GM21447 (cell line): ENCODE measurements around the gene SLC1A4.
A peak's percentile ranks its signal among the peaks of the same experiment; 100 is the strongest.
"Not testable (repeated sequence)": the region's sequence is repeated elsewhere in the genome, so short reads cannot be mapped to it uniquely, and the experiment has no call there.

Source experiments
- ATAC-seq: cut with Tn5 transposase; IDR thresholded peaks from one replicate; pipeline ENCODE4 v1.9.1; 2021; ENCODE audit not compliant: unreplicated experiment

Gene SLC1A4

GRCh38 chr2:64963719-64964118, 25.5 kb upstream of the SLC1A4 start:
- no peak for ATAC-seq

- ATAC-seq, result no peak
These were observed 23.2 kb upstream of the SLC1A4 start for GRCh38 chr2:64966017-64966416.

DNA sequence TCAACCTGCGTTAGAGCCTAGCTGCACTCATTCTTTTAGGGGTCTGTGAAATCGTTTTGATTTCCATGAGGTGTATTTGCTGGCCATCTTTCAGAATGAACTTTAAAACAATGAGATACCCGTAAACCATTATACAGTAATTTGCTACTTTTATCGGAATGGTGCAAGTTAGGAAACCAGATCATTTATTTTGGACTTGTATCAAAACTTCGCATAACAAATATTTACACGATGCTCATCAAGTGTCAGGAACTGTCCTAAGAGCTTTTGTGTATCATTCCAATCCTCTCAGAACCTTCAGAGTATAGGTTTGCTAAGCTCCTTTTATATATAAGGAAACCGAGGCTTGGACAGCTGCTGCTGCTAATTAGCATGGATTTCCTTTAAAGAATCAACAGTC, 22.4 kb upstream of the SLC1A4 start:
- ATAC-seq, result no peak

GRCh38 chr2:64967601-64968000, 21.6 kb upstream of the SLC1A4 start:
- ATAC-seq, result no peak

- ATAC-seq, result not testable (repeated sequence)
These were observed 20.1 kb upstream of the SLC1A4 start for GRCh38 chr2:64969086-64969485.

GRCh38 chr2:64970495-64970894, 18.7 kb upstream of the SLC1A4 start:
- no peak for ATAC-seq

DNA sequence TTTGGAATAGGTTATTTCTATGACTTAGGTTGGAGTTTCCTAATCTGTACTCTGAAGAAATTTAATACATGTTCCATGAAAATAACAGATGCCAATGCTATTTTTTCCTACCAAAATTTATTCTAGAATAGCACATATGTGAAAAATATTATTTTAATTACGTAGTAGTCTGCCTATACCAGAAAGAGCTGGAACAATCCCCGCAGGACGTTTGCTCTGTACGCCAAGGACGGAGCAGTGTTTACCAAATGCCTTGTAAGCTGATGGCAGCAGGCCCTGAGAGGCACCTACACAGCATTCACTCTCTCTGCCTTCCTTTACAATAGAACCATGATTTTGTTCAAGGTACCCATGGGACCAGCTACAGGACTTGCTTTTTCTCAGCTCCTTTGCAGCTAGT, 16.8 kb upstream of the SLC1A4 start:
- no peak for ATAC-seq

GRCh38 chr2:64972876-64973275, 16.3 kb upstream of the SLC1A4 start:
- no peak for ATAC-seq

GRCh38 chr2:64975232-64975821, 13.9 kb upstream of the SLC1A4 start:
- no peak for ATAC-seq

GRCh38 chr2:64976276-64976675, 12.9 kb upstream of the SLC1A4 start:
- ATAC-seq, result no peak

GRCh38 chr2:64978514-64979268, 10.5 kb upstream of the SLC1A4 start:
- no peak for ATAC-seq

GRCh38 chr2:64979744-64980143, 9.5 kb upstream of the SLC1A4 start:
- no peak for ATAC-seq

GRCh38 chr2:64980183-64980582, 9.0 kb upstream of the SLC1A4 start:
- ATAC-seq, result no peak

DNA sequence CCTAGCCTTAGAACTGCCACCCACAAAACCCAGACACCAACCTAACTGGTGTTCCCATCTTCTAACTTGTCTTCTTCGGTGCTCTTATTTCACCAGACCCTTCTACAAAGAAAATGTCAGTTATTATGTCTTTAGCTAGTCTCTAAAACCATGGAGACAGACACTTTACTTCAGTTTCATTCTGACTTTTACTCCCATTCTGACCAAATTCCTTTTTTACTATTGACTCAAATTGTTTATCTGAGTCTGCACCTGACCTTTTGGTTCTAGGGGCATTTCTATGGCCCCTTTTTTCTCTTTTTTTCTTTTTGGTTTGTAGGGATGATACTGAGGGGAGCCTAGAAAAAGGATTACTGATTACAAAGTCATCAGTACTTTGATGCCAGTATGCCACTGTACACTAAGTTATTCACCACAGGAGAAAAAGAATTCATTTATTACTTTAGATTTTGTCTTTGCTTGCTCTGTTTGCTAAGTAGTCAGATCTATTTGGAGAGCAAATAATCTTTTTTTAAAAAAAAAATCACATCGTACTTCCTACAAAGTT, 6.8 kb upstream of the SLC1A4 start:
- ATAC-seq, result peak; percentile 47

DNA sequence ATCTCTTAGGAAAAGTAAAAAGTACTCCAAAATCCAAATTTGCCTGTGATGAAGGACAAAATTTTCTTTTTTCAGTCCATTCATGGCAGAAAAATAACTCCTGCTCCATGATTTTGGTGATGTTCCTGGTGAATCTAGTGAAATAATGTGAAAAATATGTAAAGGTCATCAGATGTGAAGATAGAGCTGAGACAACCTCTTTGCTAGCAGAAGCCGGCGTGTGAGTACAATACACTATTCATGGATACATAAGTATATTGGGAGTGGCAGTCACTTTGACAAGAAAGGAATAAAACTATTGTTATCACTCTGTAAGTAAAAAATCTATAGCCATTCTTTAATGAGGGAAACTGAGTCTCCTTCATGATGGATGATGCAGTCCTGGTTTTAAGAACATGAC, 6.3 kb upstream of the SLC1A4 start:
- no peak for ATAC-seq

- ATAC-seq, result no peak
These were observed 3.8 kb upstream of the SLC1A4 start for GRCh38 chr2:64985447-64985846.

GRCh38 chr2:64987001-64987955, 1.9 kb upstream of the SLC1A4 start:
- peak; percentile 29 for ATAC-seq

GRCh38 chr2:64987956-64988419, 1.2 kb upstream of the SLC1A4 start:
- no peak for ATAC-seq

DNA sequence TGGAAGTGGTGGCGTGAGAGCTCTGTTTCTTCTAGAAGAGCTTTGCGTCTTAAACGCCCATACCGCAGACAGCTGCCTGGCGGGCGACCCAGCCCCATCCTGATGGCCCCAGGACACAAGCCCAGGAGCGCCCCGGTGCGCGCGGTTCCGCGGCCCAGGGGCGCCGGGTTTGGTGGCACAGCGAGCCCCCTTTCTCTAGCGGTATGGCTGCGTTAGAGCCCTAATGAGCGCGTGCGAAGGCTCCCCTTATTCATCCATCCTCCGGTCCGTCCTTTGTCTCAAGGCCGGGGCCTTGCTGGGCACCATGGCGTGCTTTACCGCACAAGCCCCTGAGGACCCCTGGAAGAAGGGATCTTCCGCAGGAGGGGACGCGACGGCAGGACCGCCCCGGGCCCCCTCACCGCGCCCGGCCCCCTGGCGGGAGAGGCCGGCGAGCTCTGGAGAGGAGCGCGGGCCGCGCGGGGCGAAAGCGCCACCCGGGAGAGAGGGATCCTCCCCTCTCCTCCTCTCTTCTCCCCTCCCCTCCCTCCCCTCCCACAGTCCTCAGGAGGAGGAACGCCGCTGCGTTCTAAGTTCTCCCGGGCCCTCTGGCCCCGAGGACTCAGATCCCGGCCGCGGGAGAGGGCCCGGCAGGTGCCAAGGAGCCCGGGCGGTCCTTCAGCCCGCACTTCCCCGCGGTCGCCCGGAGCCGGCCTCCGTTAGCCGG, 626 bp upstream of the SLC1A4 start:
- peak; percentile 33 for ATAC-seq

- ATAC-seq, result peak; percentile 2
These were observed 899 bp downstream of the SLC1A4 start for GRCh38 chr2:64989982-64990614.
